Endodermal cell (in vitro differentiated cells): Measurements from ENCODE around the gene SH3PXD2A. TPM values are rescaled to one million over a fixed set of nuclear protein-coding genes. Genes with fewer than 3 reads are reported as not detected.
A peak's percentile ranks its signal among the peaks of the same experiment; 100 is the strongest.

Experiments used
- DNase-seq: peaks from one replicate; pipeline ENCODE4 v3.0.0-alpha.2; 2017
- H3K27ac ChIP-seq: 2 replicates; pipeline ENCODE4 v1.5.1; 2013; ENCODE audit warnings: mild to moderate bottlenecking, low read depth, low read length, moderate library complexity
- H3K27me3 ChIP-seq: 2 replicates; pipeline ENCODE4 v1.6.1; 2013; ENCODE audit warnings: mild to moderate bottlenecking, low read length, moderate library complexity; ENCODE audit not compliant: insufficient read depth, control insufficient read depth, poor library complexity, severe bottlenecking
- H3K36me3 ChIP-seq: 2 replicates; pipeline ENCODE4 v1.7.0; 2013; ENCODE audit warnings: mild to moderate bottlenecking, low read length, moderate library complexity; ENCODE audit not compliant: control insufficient read depth, insufficient read depth
- H3K4me1 ChIP-seq: one replicate; pipeline ENCODE4 v1.7.0; 2013; ENCODE audit warnings: low read length; ENCODE audit not compliant: control insufficient read depth, insufficient read depth
- H3K4me3 ChIP-seq: 2 replicates; pipeline ENCODE4 v1.5.1; 2013; ENCODE audit warnings: mild to moderate bottlenecking, low read length, moderate library complexity
- H3K9ac ChIP-seq: 2 replicates; pipeline ENCODE4 v1.6.1; 2013; ENCODE audit warnings: mild to moderate bottlenecking, low read length, moderate library complexity; ENCODE audit not compliant: poor library complexity, severe bottlenecking; ENCODE audit errors: extremely low read depth
- H3K9me3 ChIP-seq: 2 replicates; pipeline ENCODE4 v1.6.1; 2013; ENCODE audit warnings: mild to moderate bottlenecking, low read length, moderate library complexity; ENCODE audit not compliant: control insufficient read depth
- H3K27ac Mint-ChIP-seq: 2 replicates; pipeline ENCODE4 v1.8.0; 2020; ENCODE audit warnings: mixed read lengths
- H3K27me3 Mint-ChIP-seq: 2 replicates; pipeline ENCODE4 v1.8.0; 2021; ENCODE audit warnings: mild to moderate bottlenecking, mixed read lengths; ENCODE audit not compliant: insufficient read depth
- H3K36me3 Mint-ChIP-seq: 2 replicates; pipeline ENCODE4 v1.8.0; 2020; ENCODE audit warnings: low read depth, mixed read lengths
- H3K4me1 Mint-ChIP-seq: 2 replicates; pipeline ENCODE4 v1.8.0; 2020; ENCODE audit warnings: mixed read lengths
- H3K4me3 Mint-ChIP-seq: 2 replicates; pipeline ENCODE4 v1.8.0; 2020; ENCODE audit warnings: mild to moderate bottlenecking, moderate library complexity, mixed read lengths
- H3K9me3 Mint-ChIP-seq: 2 replicates; pipeline ENCODE4 v1.8.0; 2020; ENCODE audit warnings: mild to moderate bottlenecking, mixed read lengths
- WGBS, 2 experiments: methylation state at CpG; one replicate each; pipeline versions ENCODE4 v1.1.5 to v1.1.7; 2013; ENCODE audit warnings: missing lambda C conversion rate in 2 of 2, mixed read lengths in 1 of 2; ENCODE audit not compliant: insufficient coverage in 1 of 2, insufficient read length in 1 of 2; 5-methylcytosine and 5-hydroxymethylcytosine counted together
- total RNA-seq, 2 donors: library from RNA; stranded (reverse); fragmentation: NEBNext Ultra II Directional in 1 of 2; extraction: Animal tissue kit (Norgen Biotek cat#: 25700) in 1 of 2; gene quantifications; 2 replicates in 1 of 2; 3 replicates in 1 of 2; pipeline ENCODE4 v1.2.1, GENCODE V29; 2021
- TF ChIP-seq, protein P1 (sequence below): fragments of 200-600 bp; sonication (generic); conservative IDR thresholded peaks from 2 replicates; pipeline ENCODE4 v1.5.0; 2021; ENCODE audit warnings: antibody characterized with exemption, mild to moderate bottlenecking

SH3PXD2A gene
- total RNA-seq, 2 donors from 2014 or later = 15.7 to 22.6 TPM

DNA sequence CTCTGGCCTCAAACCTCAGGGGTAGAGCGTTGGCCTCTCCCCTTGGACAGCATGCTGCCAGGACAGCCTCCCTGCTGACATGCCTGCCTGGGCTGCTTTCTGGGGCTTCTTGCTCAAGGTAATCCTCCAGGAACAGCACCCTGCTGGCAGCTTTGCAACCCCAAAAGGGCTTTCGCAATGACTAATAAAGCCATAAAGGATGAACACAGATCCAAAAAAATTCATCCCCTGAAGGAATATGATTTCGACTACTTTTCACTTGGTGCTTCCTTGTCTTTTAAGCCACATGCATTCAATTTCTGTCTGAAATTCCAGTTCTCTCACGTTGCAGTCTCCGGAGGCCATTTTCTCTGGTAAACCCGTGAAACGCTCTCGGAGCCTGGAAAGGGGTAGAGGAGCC, 15.1 kb upstream of the SH3PXD2A start:
- TF ChIP-seq, protein P1, sequence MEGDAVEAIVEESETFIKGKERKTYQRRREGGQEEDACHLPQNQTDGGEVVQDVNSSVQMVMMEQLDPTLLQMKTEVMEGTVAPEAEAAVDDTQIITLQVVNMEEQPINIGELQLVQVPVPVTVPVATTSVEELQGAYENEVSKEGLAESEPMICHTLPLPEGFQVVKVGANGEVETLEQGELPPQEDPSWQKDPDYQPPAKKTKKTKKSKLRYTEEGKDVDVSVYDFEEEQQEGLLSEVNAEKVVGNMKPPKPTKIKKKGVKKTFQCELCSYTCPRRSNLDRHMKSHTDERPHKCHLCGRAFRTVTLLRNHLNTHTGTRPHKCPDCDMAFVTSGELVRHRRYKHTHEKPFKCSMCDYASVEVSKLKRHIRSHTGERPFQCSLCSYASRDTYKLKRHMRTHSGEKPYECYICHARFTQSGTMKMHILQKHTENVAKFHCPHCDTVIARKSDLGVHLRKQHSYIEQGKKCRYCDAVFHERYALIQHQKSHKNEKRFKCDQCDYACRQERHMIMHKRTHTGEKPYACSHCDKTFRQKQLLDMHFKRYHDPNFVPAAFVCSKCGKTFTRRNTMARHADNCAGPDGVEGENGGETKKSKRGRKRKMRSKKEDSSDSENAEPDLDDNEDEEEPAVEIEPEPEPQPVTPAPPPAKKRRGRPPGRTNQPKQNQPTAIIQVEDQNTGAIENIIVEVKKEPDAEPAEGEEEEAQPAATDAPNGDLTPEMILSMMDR = no peak
- H3K9ac ChIP-seq = no peak overlapping the region
- H3K27me3 Mint-ChIP-seq = no peaks in the 10 kb centered on the region
- WGBS, 2 experiments = 73 to 76% methylated on average over 7 to 8 of the region's 8 CpGs
- DNase-seq = peak; percentile 67
- no peak overlapping the region for H3K27ac Mint-ChIP-seq
- no peaks in the 10 kb centered on the region for H3K36me3 ChIP-seq
- H3K36me3 Mint-ChIP-seq = no peaks in the 10 kb centered on the region
- no peak overlapping the region for H3K27ac ChIP-seq
- H3K4me1 Mint-ChIP-seq = peaks cover 3% of the 10 kb centered on the region
- H3K9me3 Mint-ChIP-seq = peaks cover 10% of the 10 kb centered on the region
- H3K4me1 ChIP-seq = no peaks in the 10 kb centered on the region
- no peaks in the 10 kb centered on the region for H3K27me3 ChIP-seq
- no peak overlapping the region for H3K4me3 ChIP-seq
- H3K4me3 Mint-ChIP-seq = no peak overlapping the region
- H3K9me3 ChIP-seq = peaks cover 6% of the 10 kb centered on the region

DNA sequence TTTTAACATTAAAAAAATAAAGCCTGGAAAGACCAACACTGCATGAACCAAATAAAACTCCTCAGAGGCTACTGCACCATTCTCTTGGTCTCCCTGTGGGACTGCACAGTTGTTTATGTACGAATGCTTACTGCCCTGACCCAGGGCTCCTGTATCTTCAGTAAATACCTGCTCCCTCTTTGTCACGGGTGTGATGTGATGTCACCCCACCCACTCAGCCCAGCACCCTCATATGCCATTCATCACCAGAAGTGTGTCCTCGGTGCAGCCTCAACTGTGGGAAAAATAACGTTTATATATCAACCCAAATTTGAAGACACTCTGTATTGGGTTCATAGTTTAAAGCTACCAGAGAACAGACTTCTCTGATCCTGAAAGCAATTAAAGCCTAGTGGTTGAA, 14.0 kb upstream of the SH3PXD2A start:
- Histone ChIP-seq H3K9ac (no peak overlapping the region), H3K4me1 (no peaks in the 10 kb centered on the region), H3K9me3 (peaks cover 17% of the 10 kb centered on the region), H3K36me3 (no peaks in the 10 kb centered on the region), H3K4me3 (no peak overlapping the region), H3K27ac (no peak overlapping the region), H3K27me3 (no peaks in the 10 kb centered on the region)
- H3K27me3 Mint-ChIP-seq = no peaks in the 10 kb centered on the region
- TF ChIP-seq, protein P1 = no peak
- H3K4me1 Mint-ChIP-seq = peaks cover 3% of the 10 kb centered on the region
- 88 to 93% methylated on average over 4 of the region's 4 CpGs for WGBS, 2 experiments
- no peak overlapping the region for H3K4me3 Mint-ChIP-seq
- DNase-seq = no peak
- H3K27ac Mint-ChIP-seq = no peak overlapping the region
- H3K36me3 Mint-ChIP-seq = no peaks in the 10 kb centered on the region
- H3K9me3 Mint-ChIP-seq = peaks cover 19% of the 10 kb centered on the region

DNA sequence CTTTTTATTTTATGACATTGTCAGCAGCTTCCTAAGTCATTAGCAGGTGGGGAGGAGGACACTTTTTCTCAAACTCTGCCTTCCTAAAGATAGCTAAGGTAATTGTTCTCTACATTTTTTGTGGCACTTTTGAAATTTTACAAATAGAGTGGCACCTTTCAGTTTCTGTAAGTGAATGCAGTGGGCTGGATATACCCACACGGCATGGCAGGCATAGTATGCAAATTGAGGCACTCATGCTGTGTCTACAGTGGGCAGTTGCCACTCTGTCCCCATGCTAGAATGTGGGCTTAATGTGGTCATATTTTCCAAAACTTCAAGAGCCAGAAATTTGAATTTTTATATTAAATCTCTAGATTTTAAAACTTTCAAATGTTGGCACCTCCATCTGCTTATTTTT, 12.8 kb upstream of the SH3PXD2A start:
- Mint-ChIP-seq H3K27me3 (no peaks in the 10 kb centered on the region), H3K4me3 (no peak overlapping the region), H3K36me3 (no peaks in the 10 kb centered on the region), H3K4me1 (peaks cover 3% of the 10 kb centered on the region), H3K27ac (no peak overlapping the region), H3K9me3 (peaks cover 24% of the 10 kb centered on the region)
- Histone ChIP-seq H3K27me3 (no peaks in the 10 kb centered on the region), H3K27ac (no peak overlapping the region), H3K36me3 (no peaks in the 10 kb centered on the region), H3K9me3 (peaks cover 17% of the 10 kb centered on the region), H3K4me1 (no peaks in the 10 kb centered on the region), H3K4me3 (no peak overlapping the region), H3K9ac (no peak overlapping the region)
- TF ChIP-seq, protein P1 = no peak
- DNase-seq = no peak
- WGBS, 2 experiments = 74 to 83% methylated on average over 1 of the region's 1 CpG
